Left ventricle myocardium inferior (tissue), 1 donor: ENCODE data around the gene AFF1. TPM values are rescaled to one million over a fixed set of nuclear protein-coding genes. Genes with fewer than 3 reads are reported as not detected.

Experiments used
- DNase-seq: peaks from one replicate; pipeline ENCODE4 v3.0.0-alpha.2; 2020
- H3K27ac ChIP-seq: fragments of 200-600 bp; replicated peaks from 2 replicates; pipeline ENCODE4 v1.8.0; 2021
- H3K27me3 ChIP-seq: fragments of 200-600 bp; 2 replicates; pipeline ENCODE4 v1.8.0; 2021; ENCODE audit warnings: low read depth
- H3K36me3 ChIP-seq: fragments of 200-600 bp; 2 replicates; pipeline ENCODE4 v1.8.0; 2021
- H3K4me1 ChIP-seq: fragments of 200-600 bp; 2 replicates; pipeline ENCODE4 v1.8.0; 2021
- H3K4me3 ChIP-seq: fragments of 200-600 bp; 2 replicates; pipeline ENCODE4 v1.8.0; 2021; ENCODE audit warnings: mild to moderate bottlenecking, moderate library complexity
- H3K9me3 ChIP-seq: fragments of 200-600 bp; replicated peaks from 2 replicates; pipeline ENCODE4 v1.8.0; 2021
- intact Hi-C: fragments of 100-400 bp; cut with micrococcal nuclease; formaldehyde crosslinking; loops from one replicate; pipeline ENCODE4 v1.11.0; 2022
- total RNA-seq: library from RNA; stranded (reverse); fragmentation: NEBNext Ultra II Directional; extraction: Animal tissue kit (Norgen Biotek cat#: 25700); gene quantifications from one replicate; pipeline ENCODE4 v1.2.1, GENCODE V29; 2021
- TF ChIP-seq, protein P1 (sequence below): fragments of 200-600 bp; IDR thresholded peaks from 2 replicates; pipeline ENCODE4 v1.8.0; 2021; ENCODE audit warnings: antibody characterized with exemption, mild to moderate bottlenecking, borderline replicate concordance
- donor health status: DM: no; HTN: yes; CAD: no; lungs with severe emphysema.

AFF1 gene
- total RNA-seq, 1 donor from 2014 or later = 67.9 TPM

DNA sequence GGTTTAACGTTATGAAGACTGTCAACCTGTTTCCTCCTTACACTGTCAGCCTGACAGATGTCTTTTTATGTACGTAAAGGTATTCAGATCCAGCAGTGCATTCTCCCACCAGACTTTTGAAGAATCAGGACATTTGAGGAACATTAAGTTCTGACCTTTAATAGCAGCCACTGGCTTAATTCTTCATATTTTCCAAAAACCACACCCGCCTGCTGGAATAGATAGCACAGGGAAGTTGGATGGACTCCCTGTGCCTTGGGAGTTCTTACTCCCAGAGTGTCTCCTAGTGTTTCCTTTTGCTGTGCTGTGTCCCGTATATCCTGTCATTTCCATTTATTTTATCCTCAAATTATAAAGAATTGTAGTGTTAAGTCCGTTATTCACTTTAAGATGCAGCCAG lies 94.5 kb downstream of the AFF1 start:
- H3K4me1 ChIP-seq = peaks cover 100% of the 10 kb centered on the region
- peak overlapping the region; percentile 92 for H3K27ac ChIP-seq
- H3K9me3 ChIP-seq = no peaks in the 10 kb centered on the region
- H3K27me3 ChIP-seq = no peaks in the 10 kb centered on the region
- TF ChIP-seq, protein P1, sequence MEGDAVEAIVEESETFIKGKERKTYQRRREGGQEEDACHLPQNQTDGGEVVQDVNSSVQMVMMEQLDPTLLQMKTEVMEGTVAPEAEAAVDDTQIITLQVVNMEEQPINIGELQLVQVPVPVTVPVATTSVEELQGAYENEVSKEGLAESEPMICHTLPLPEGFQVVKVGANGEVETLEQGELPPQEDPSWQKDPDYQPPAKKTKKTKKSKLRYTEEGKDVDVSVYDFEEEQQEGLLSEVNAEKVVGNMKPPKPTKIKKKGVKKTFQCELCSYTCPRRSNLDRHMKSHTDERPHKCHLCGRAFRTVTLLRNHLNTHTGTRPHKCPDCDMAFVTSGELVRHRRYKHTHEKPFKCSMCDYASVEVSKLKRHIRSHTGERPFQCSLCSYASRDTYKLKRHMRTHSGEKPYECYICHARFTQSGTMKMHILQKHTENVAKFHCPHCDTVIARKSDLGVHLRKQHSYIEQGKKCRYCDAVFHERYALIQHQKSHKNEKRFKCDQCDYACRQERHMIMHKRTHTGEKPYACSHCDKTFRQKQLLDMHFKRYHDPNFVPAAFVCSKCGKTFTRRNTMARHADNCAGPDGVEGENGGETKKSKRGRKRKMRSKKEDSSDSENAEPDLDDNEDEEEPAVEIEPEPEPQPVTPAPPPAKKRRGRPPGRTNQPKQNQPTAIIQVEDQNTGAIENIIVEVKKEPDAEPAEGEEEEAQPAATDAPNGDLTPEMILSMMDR = no peak
- DNase-seq = no peak
- peak overlapping the region; percentile 16 for H3K4me3 ChIP-seq
- no peaks in the 10 kb centered on the region for H3K36me3 ChIP-seq
- intact Hi-C loops = no loop called here

DNA sequence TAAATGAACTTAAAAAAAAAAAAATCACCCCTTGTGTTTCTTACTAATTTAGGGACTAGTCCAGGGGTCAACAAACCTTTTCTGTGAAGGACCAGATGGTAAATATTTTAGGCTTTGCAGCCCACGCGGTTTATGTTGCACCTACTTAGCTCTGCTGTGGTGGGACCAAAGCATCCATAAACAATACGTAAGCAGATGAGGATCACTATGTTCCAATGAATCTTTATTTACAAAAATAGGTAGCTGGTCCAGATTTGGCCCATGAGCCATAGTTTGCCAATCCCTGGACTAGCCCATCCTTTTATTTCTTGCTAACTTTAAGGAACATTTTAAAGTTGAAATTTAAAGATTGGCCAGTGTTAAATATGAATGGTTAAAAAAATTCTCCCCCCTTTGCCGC lies 95.3 kb downstream of the AFF1 start:
- Histone ChIP-seq H3K9me3 (no peaks in the 10 kb centered on the region), H3K4me1 (peaks cover 100% of the 10 kb centered on the region), H3K36me3 (no peaks in the 10 kb centered on the region), H3K4me3 (peak overlapping the region; percentile 43), H3K27ac (peak overlapping the region; percentile 92), H3K27me3 (no peaks in the 10 kb centered on the region)
- intact Hi-C loops = no loop called here
- DNase-seq = no peak
- TF ChIP-seq, protein P1 = no peak

DNA sequence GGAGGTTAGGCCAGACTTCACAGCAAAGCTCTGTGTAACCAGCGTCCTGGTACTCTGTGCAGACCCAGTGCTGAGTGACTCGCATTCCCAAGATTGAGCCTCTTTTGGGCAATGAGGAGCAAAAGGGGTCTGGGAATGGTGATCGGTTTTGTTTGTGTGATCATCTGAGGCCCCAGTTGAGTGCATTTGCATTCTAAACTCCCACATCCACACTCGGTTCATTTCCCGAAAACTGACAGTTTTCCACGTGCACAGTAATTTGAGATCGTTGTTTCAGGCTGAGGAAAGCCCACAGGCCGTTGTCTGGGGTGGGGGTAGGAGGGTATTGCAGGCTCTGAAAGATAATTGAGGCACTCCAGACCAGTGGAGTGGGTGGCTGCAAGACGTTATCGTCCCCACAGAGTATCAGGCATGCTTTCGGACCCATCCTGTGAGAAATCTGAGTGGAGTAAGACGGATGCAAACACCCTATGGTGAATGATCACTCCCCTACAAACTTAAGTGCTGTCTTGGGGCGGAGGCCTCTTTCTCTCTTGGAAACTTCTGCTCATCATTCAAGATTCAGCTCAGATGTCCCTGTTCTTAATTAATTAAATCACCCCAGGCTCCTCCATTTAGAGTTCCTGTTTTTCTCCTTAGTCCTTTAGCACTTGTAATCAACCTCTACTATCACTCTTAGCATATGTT lies 96.1 kb downstream of the AFF1 start:
- H3K9me3 ChIP-seq = no peaks in the 10 kb centered on the region
- H3K4me3 ChIP-seq = peak overlapping the region; percentile 43
- H3K27ac ChIP-seq = peak overlapping the region; percentile 92
- no peak for DNase-seq
- intact Hi-C loops = no loop called here
- TF ChIP-seq, protein P1 = no peak
- no peaks in the 10 kb centered on the region for H3K27me3 ChIP-seq
- H3K36me3 ChIP-seq = no peaks in the 10 kb centered on the region
- peaks cover 100% of the 10 kb centered on the region for H3K4me1 ChIP-seq

DNA sequence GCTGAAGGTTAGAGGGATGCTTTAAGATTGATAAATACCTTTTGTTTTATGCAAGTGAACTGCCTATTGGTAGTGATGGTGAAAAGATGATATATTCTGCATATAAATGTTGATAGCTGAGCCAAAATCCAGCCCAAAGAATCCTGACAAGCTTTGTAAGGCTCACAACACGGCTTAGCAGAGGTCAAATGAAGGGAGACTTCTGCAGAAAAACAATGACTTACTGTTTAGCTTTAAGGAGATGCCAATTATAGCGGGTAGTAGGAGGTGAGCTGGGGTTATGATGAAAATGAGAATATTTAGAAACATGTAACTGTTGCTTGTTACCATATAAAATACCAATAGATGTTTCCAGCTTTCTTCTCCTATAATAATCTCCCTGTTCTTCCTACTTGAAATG lies 97.1 kb downstream of the AFF1 start:
- intact Hi-C loops = no loop called here
- TF ChIP-seq, protein P1 = no peak
- Histone ChIP-seq H3K4me3 (peak overlapping the region; percentile 43), H3K36me3 (no peaks in the 10 kb centered on the region), H3K9me3 (no peaks in the 10 kb centered on the region), H3K27me3 (no peaks in the 10 kb centered on the region), H3K27ac (peak overlapping the region; percentile 92), H3K4me1 (peaks cover 100% of the 10 kb centered on the region)
- no peak for DNase-seq

DNA sequence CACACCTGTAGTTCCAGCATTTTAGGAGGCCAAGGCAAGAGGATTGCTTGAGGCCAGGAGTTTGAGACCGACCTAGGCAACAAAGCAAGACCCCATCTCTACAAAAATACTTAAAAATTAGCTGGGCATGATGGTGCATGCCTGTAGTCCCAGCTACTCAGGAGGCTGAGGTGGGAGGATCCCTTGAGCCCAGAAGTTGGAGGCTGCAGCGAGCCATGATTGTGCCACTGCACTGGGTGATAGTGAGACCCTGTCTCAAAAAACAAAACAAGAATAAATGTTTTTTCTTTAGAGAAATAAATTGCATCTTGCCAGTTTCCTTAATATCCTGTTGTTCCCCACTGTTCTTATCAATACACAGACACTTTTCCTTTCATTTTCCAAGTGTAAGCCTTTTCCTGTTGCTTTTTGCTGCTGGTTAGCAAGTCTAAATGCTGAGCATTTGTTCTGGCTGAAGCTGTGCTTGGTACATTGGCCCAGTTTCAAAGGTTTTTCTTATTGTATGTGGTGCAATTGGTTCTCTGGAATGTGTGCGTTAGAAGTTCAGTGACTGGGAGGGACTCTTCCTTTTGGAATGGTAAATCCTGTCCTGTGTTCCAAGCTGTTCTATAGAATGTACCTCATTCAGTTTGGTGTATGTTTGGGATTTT lies 98.2 kb downstream of the AFF1 start:
- intact Hi-C loops = no loop called here
- peaks cover 100% of the 10 kb centered on the region for H3K4me1 ChIP-seq

More for the DNA sequence above, 98.2 kb downstream of the AFF1 start:
- H3K27me3 ChIP-seq = no peaks in the 10 kb centered on the region
- TF ChIP-seq, protein P1 = no peak
- H3K27ac ChIP-seq = peak overlapping the region; percentile 92
- no peaks in the 10 kb centered on the region for H3K36me3 ChIP-seq
- no peaks in the 10 kb centered on the region for H3K9me3 ChIP-seq
- no peak for DNase-seq
- peak overlapping the region; percentile 43 for H3K4me3 ChIP-seq
